Effector memory CD8-positive, alpha-beta T cell (primary cell): ENCODE data around the gene PES1.
A peak's percentile ranks its signal among the peaks of the same experiment; 100 is the strongest.

ENCODE experiments used
- ATAC-seq: fragments of 150-1000 bp; cut with Tn5 transposase; replicated peaks from 2 replicates; pipeline ENCODE4 v1.10.0; 2021; ENCODE audit warnings: mild to moderate bottlenecking, moderate library complexity
- DNase-seq, 3 experiments: peaks; one replicate each; pipeline ENCODE4 v3.0.0; 2021
- H3K27ac Mint-ChIP-seq, 2 donors: one replicate each; pipeline ENCODE4 v1.8.0; 2022; ENCODE audit warnings: mild to moderate bottlenecking in 2 of 2, mixed read lengths in 2 of 2, moderate library complexity in 2 of 2
- H3K27me3 Mint-ChIP-seq, 2 donors: one replicate each; pipeline ENCODE4 v1.8.0; 2022; ENCODE audit warnings: mixed read lengths in 2 of 2
- H3K36me3 Mint-ChIP-seq: one replicate; pipeline ENCODE4 v1.8.0; 2022; ENCODE audit warnings: mild to moderate bottlenecking, moderate library complexity, mixed read lengths; ENCODE audit not compliant: insufficient read depth
- H3K4me1 Mint-ChIP-seq, 2 donors: one replicate each; pipeline ENCODE4 v1.8.0; 2022; ENCODE audit warnings: low read depth in 2 of 2, mixed read lengths in 2 of 2
- H3K4me3 Mint-ChIP-seq, 2 donors: one replicate each; pipeline ENCODE4 v1.8.0; 2022; ENCODE audit warnings: mild to moderate bottlenecking in 2 of 2, mixed read lengths in 2 of 2, moderate library complexity in 2 of 2
- H3K9me3 Mint-ChIP-seq, 2 donors: one replicate each; pipeline ENCODE4 v1.8.0; 2022; ENCODE audit warnings: mixed read lengths in 2 of 2

Gene PES1

GRCh38 chr22:30617819-30618218 is 26.1 kb upstream of the PES1 start:
- Mint-ChIP-seq H3K27me3 (peaks cover 8 to 29% of the 10 kb centered on the region in 2 donors), H3K9me3 (no peaks in the 10 kb centered on the region), H3K4me1 (no peaks in the 10 kb centered on the region), H3K27ac (no peak overlapping the region), H3K4me3 (no peak overlapping the region), H3K36me3 (no peaks in the 10 kb centered on the region)
- ATAC-seq, result no peak
- no peak for DNase-seq

GRCh38 chr22:30615543-30615954 is 23.8 kb upstream of the PES1 start:
- Mint-ChIP-seq H3K4me1 (no peaks in the 10 kb centered on the region), H3K4me3 (no peak overlapping the region), H3K9me3 (no peaks in the 10 kb centered on the region), H3K27ac (peak overlapping the region in 1 of 2 donors; percentile 56), H3K27me3 (peaks cover 8 to 21% of the 10 kb centered on the region in 2 donors), H3K36me3 (no peaks in the 10 kb centered on the region)
- DNase-seq (no peak), ATAC-seq (no peak)

GRCh38 chr22:30614879-30615278 is 23.2 kb upstream of the PES1 start:
- peak overlapping the region in 1 of 2 donors; percentile 56 for H3K27ac Mint-ChIP-seq
- no peaks in the 10 kb centered on the region for H3K36me3 Mint-ChIP-seq
- no peak overlapping the region for H3K4me3 Mint-ChIP-seq
- no peaks in the 10 kb centered on the region for H3K9me3 Mint-ChIP-seq
- no peaks in the 10 kb centered on the region for H3K4me1 Mint-ChIP-seq
- peaks cover 8 to 27% of the 10 kb centered on the region in 2 donors for H3K27me3 Mint-ChIP-seq
- ATAC-seq, result no peak
- no peak for DNase-seq

GRCh38 chr22:30614268-30614667 is 22.6 kb upstream of the PES1 start:
- Mint-ChIP-seq H3K36me3 (no peaks in the 10 kb centered on the region), H3K27me3 (peaks cover 8 to 34% of the 10 kb centered on the region in 2 donors), H3K4me1 (peaks cover 0 to 1% of the 10 kb centered on the region in 2 donors), H3K9me3 (no peaks in the 10 kb centered on the region), H3K4me3 (no peak overlapping the region), H3K27ac (no peak overlapping the region)
- ATAC-seq, result no peak
- DNase-seq, result no peak

- Mint-ChIP-seq H3K36me3 (no peaks in the 10 kb centered on the region), H3K4me1 (peaks cover 0 to 1% of the 10 kb centered on the region in 2 donors), H3K27ac (no peak overlapping the region), H3K9me3 (no peaks in the 10 kb centered on the region), H3K27me3 (peaks cover 8 to 34% of the 10 kb centered on the region in 2 donors), H3K4me3 (no peak overlapping the region)
- ATAC-seq (no peak), DNase-seq (no peak)
Measured at GRCh38 chr22:30612789-30613188, 21.1 kb upstream of the PES1 start.

- Mint-ChIP-seq H3K4me3 (no peak overlapping the region), H3K27me3 (peaks cover 6 to 34% of the 10 kb centered on the region in 2 donors), H3K27ac (no peak overlapping the region), H3K4me1 (peaks cover 7 to 9% of the 10 kb centered on the region in 2 donors), H3K9me3 (no peaks in the 10 kb centered on the region), H3K36me3 (no peaks in the 10 kb centered on the region)
- DNase-seq, result no peak
- ATAC-seq, result no peak
Measured at GRCh38 chr22:30611197-30611596, 19.5 kb upstream of the PES1 start.

GRCh38 chr22:30610299-30610698 is 18.6 kb upstream of the PES1 start:
- H3K27ac Mint-ChIP-seq, result no peak overlapping the region
- no peak overlapping the region for H3K4me3 Mint-ChIP-seq
- H3K4me1 Mint-ChIP-seq, result peaks cover 12 to 14% of the 10 kb centered on the region in 2 donors
- no peaks in the 10 kb centered on the region for H3K9me3 Mint-ChIP-seq
- H3K36me3 Mint-ChIP-seq, result no peaks in the 10 kb centered on the region
- ATAC-seq, result no peak
- no peak for DNase-seq
- peaks cover 6 to 27% of the 10 kb centered on the region in 2 donors for H3K27me3 Mint-ChIP-seq

GRCh38 chr22:30609260-30610185 is 17.8 kb upstream of the PES1 start:
- ATAC-seq, result no peak
- no peaks in the 10 kb centered on the region for H3K9me3 Mint-ChIP-seq
- H3K4me1 Mint-ChIP-seq, result peaks cover 12 to 15% of the 10 kb centered on the region in 2 donors
- H3K4me3 Mint-ChIP-seq, result peak overlapping the region in 1 of 2 donors; percentile 3
- peaks cover 6 to 25% of the 10 kb centered on the region in 2 donors for H3K27me3 Mint-ChIP-seq
- H3K27ac Mint-ChIP-seq, result no peak overlapping the region
- no peaks in the 10 kb centered on the region for H3K36me3 Mint-ChIP-seq
- no peak for DNase-seq

- Mint-ChIP-seq H3K27ac (peak overlapping the region in 1 of 2 donors; percentile 87), H3K9me3 (no peaks in the 10 kb centered on the region), H3K4me3 (no peak overlapping the region), H3K27me3 (peaks cover 6 to 17% of the 10 kb centered on the region in 2 donors), H3K4me1 (peaks cover 12 to 15% of the 10 kb centered on the region in 2 donors), H3K36me3 (no peaks in the 10 kb centered on the region)
- no peak for DNase-seq
- ATAC-seq, result no peak
Measured at GRCh38 chr22:30607939-30608338, 16.2 kb upstream of the PES1 start.

- peaks cover 6 to 17% of the 10 kb centered on the region in 2 donors for H3K27me3 Mint-ChIP-seq
- no peaks in the 10 kb centered on the region for H3K36me3 Mint-ChIP-seq
- DNase-seq (no peak), ATAC-seq (no peak)
- H3K9me3 Mint-ChIP-seq, result no peaks in the 10 kb centered on the region
- H3K4me3 Mint-ChIP-seq, result peak overlapping the region; percentile 69 to 92
- peaks cover 12 to 15% of the 10 kb centered on the region in 2 donors for H3K4me1 Mint-ChIP-seq
- peak overlapping the region; percentile 17 to 87 for H3K27ac Mint-ChIP-seq
Measured at GRCh38 chr22:30607300-30607930, 15.7 kb upstream of the PES1 start.

- DNase-seq (no peak), ATAC-seq (peak; percentile 70)
- H3K27me3 Mint-ChIP-seq, result peaks cover 6 to 17% of the 10 kb centered on the region in 2 donors
- H3K9me3 Mint-ChIP-seq, result no peaks in the 10 kb centered on the region
- H3K4me1 Mint-ChIP-seq, result peaks cover 12 to 15% of the 10 kb centered on the region in 2 donors
- peak within 1 kb of the TSS; percentile 69 to 92 for H3K4me3 Mint-ChIP-seq
- peak within 1 kb of the TSS; percentile 17 to 87 for H3K27ac Mint-ChIP-seq
- no peaks in the 10 kb centered on the region for H3K36me3 Mint-ChIP-seq
Measured at GRCh38 chr22:30606455-30607299, 15.0 kb upstream of the PES1 start, which contains the start of gene TCN2. TSS of gene TCN2 (plus strand) at chr22:30607174. CDS start at chr22:30607332, 158 bp downstream.

GRCh38 chr22:30605449-30606110 is 13.9 kb upstream of the PES1 start:
- Mint-ChIP-seq H3K27me3 (peaks cover 6 to 13% of the 10 kb centered on the region in 2 donors), H3K9me3 (no peaks in the 10 kb centered on the region), H3K4me3 (peak overlapping the region; percentile 25 to 92), H3K27ac (peak overlapping the region; percentile 19 to 20), H3K36me3 (no peaks in the 10 kb centered on the region), H3K4me1 (peaks cover 12 to 15% of the 10 kb centered on the region in 2 donors)
- DNase-seq (peak; percentile 29 to 35 (median 32)), ATAC-seq (peak; percentile 62)
